K562 (cell line): ENCODE data around the gene NFKB2. TPM values are rescaled to one million over a fixed set of nuclear protein-coding genes. Genes with fewer than 3 reads are reported as not detected.
A peak's percentile ranks its signal among the peaks of the same experiment; 100 is the strongest.

Experiments used
- ATAC-seq: fragments of 200-7000 bp; cut with Tn5 transposase; 3 replicates; pipeline ENCODE4 v1.9.1; 2020; ENCODE audit warnings: moderate library complexity
- BruUV-seq: library from RNA; stranded (reverse); fragments of 400-500 nt; replicated peaks from 2 replicates; lab custom pipeline; 2021; lab: Mats Ljungman, UMichigan
- CTCF ChIA-PET: fragments of 300-600 bp; formaldehyde crosslinking; extraction: SDS; loops from one replicate; lab custom pipeline; 2021; ENCODE audit warnings: low intra/inter-chr PET ratio; lab: Yijun Ruan, JAX
- POLR2A ChIA-PET: fragments of 300-600, 350-650 bp; sonication (Branson Sonifier 250); formaldehyde crosslinking; extraction: SDS; loops from one replicate; lab custom pipeline; 2021; ENCODE audit warnings: antibody characterized with exemption, inconsistent platforms; lab: Yijun Ruan, JAX
- DNase-seq, 4 experiments: peaks; one replicate each; pipeline versions ENCODE4 v3.0.0 to v3.0.0-alpha.2; 2011 to 2018; ENCODE audit warnings: low spot score in 3 of 4, mixed read lengths in 3 of 4; ENCODE audit errors: extremely low read depth in 1 of 4
- FAIRE-seq: peaks from 2 replicates; lab custom pipeline; 2011; peaks lifted over from hg19 to GRCh38; lab: Jason Lieb, UNC
- H2AFZ ChIP-seq: 2 replicates; pipeline ENCODE4 v1.6.0; 2011; ENCODE audit warnings: low read depth, low read length, control low read depth, inconsistent platforms
- H3K27ac ChIP-seq: fragments of 200-600 bp; 3 replicates; pipeline ENCODE4 v1.8.0; 2011; ENCODE audit warnings: low read depth, mild to moderate bottlenecking, control low read depth, inconsistent platforms, low read length, moderate library complexity, mixed read lengths; ENCODE audit errors: extremely low read depth
- H3K27me3 ChIP-seq, 2 experiments: fragments of 300-600 bp in 1 of 2; 2 replicates in 1 of 2; 3 replicates in 1 of 2; pipeline versions ENCODE4 v1.6.0 to v1.8.0; 2011; ENCODE audit warnings: inconsistent platforms in 2 of 2, low read length in 2 of 2, mild to moderate bottlenecking in 1 of 2, mixed read lengths in 1 of 2, moderate library complexity in 1 of 2; ENCODE audit not compliant: control insufficient read depth in 2 of 2, insufficient read depth in 2 of 2
- H3K36me3 ChIP-seq: fragments of 300-600 bp; 3 replicates; pipeline ENCODE4 v1.8.0; 2011; ENCODE audit warnings: mild to moderate bottlenecking, low read length, inconsistent platforms; ENCODE audit not compliant: control insufficient read depth, insufficient read depth
- H3K4me1 ChIP-seq, 2 experiments: fragments of 200-600 bp in 1 of 2; replicated peaks in 1 of 2; 2 replicates in 1 of 2; 3 replicates in 1 of 2; pipeline versions ENCODE4 v1.5.1 to v1.8.0; 2011; ENCODE audit warnings: inconsistent platforms in 2 of 2, low read length in 2 of 2, mild to moderate bottlenecking in 1 of 2, mixed read lengths in 1 of 2, moderate library complexity in 1 of 2; ENCODE audit not compliant: control insufficient read depth in 2 of 2, insufficient read depth in 2 of 2
- H3K4me2 ChIP-seq: 2 replicates; pipeline ENCODE4 v1.6.1; 2011; ENCODE audit warnings: low read length, control low read depth, inconsistent platforms, mixed read lengths; ENCODE audit not compliant: insufficient read depth
- H3K4me3 ChIP-seq: fragments of 200-600 bp; sonication (generic), shearing (Covaris generic); 2 replicates; pipeline ENCODE4 v1.5.1; 2016; ENCODE audit warnings: control low read depth, inconsistent platforms
- H3K79me2 ChIP-seq: fragments of 200-600 bp; 3 replicates; pipeline ENCODE4 v1.8.0; 2011; ENCODE audit warnings: low read length, inconsistent platforms; ENCODE audit not compliant: control insufficient read depth, insufficient read depth
- H3K9ac ChIP-seq, 2 experiments: 2 replicates each; pipeline versions ENCODE4 v1.6.0 to v1.6.1; 2011; ENCODE audit warnings: low read depth in 2 of 2, low read length in 2 of 2, control low read depth in 1 of 2, inconsistent platforms in 1 of 2, mild to moderate bottlenecking in 1 of 2, mixed read lengths in 1 of 2; ENCODE audit not compliant: insufficient read depth in 1 of 2
- H3K9me1 ChIP-seq: one replicate; pipeline ENCODE4 v1.6.0; 2011; ENCODE audit warnings: inconsistent platforms, mild to moderate bottlenecking, low read length, moderate library complexity; ENCODE audit not compliant: control insufficient read depth, insufficient read depth
- H3K9me3 ChIP-seq: replicated peaks from 2 replicates; pipeline ENCODE4 v1.5.1; 2011; ENCODE audit warnings: low read depth, low read length, inconsistent platforms; ENCODE audit not compliant: control insufficient read depth, insufficient read depth
- H4K20me1 ChIP-seq: replicated peaks from 2 replicates; pipeline ENCODE4 v1.6.1; 2011; ENCODE audit warnings: low read length, inconsistent platforms, mixed read lengths; ENCODE audit not compliant: control insufficient read depth, insufficient read depth
- ARID2 ChIP-seq: fragments of 450-650 bp; IDR thresholded peaks from 2 replicates; pipeline ENCODE4 v1.6.1; 2017; ENCODE audit warnings: antibody characterized with exemption, mild to moderate bottlenecking
- ETV6 ChIP-seq, 3 experiments: fragments of 150-350 bp in 1 of 3; sonication (generic) in 1 of 3; formaldehyde crosslinking in 1 of 3; IDR thresholded peaks; 2 replicates each; pipeline versions ENCODE4 v1.6.1 to v1.8.0; 2014 to 2022; ENCODE audit warnings: borderline replicate concordance in 2 of 3, low read depth in 2 of 3, antibody characterized with exemption in 1 of 3, low read length in 1 of 3, mild to moderate bottlenecking in 1 of 3, missing genetic modification reagents in 1 of 3
- EWSR1 ChIP-seq: fragments of 450-650 bp; IDR thresholded peaks from 2 replicates; pipeline ENCODE4 v1.6.1; 2018; ENCODE audit warnings: borderline replicate concordance, mild to moderate bottlenecking, low read depth, moderate library complexity; ENCODE audit not compliant: partially characterized antibody
- GATAD2A ChIP-seq: fragments of 450-650 bp; IDR thresholded peaks from 2 replicates; pipeline ENCODE4 v1.6.1; 2017
- MAZ ChIP-seq, 2 experiments: fragments of 450-650 bp in 1 of 2; sonication (generic) in 1 of 2; formaldehyde crosslinking; IDR thresholded peaks in 1 of 2; conservative IDR thresholded peaks in 1 of 2; 2 replicates each; pipeline versions ENCODE4 v1.4.0 to v1.5.0; 2020; ENCODE audit warnings: mild to moderate bottlenecking in 1 of 2, missing genetic modification reagents in 1 of 2
- NFYB ChIP-seq: IDR thresholded peaks from 2 replicates; pipeline ENCODE4 v1.6.1; 2011; ENCODE audit warnings: mild to moderate bottlenecking, moderate library complexity; ENCODE audit not compliant: insufficient read length; ENCODE audit errors: extremely low read depth
- OTX1 ChIP-seq: fragments of 450-650 bp; formaldehyde crosslinking; IDR thresholded peaks from 2 replicates; pipeline ENCODE4 v1.4.0; 2022; ENCODE audit warnings: mild to moderate bottlenecking
- PHTF2 ChIP-seq: fragments of 250-450 bp; sonication (Bioruptor Pico); IDR thresholded peaks from 2 replicates; pipeline ENCODE4 v1.5.0; 2021; ENCODE audit warnings: mild to moderate bottlenecking
- SP1 ChIP-seq: sonication (generic); formaldehyde crosslinking; IDR thresholded peaks from 2 replicates; pipeline ENCODE4 v1.8.1; 2022; ENCODE audit warnings: mild to moderate bottlenecking, missing genetic modification reagents
- ZNF184 ChIP-seq: sonication (generic); formaldehyde crosslinking; IDR thresholded peaks from 2 replicates; pipeline ENCODE4 v1.5.0; 2020; ENCODE audit warnings: missing genetic modification reagents
- ZNF584 ChIP-seq: fragments of 200-800 bp; sonication (Bioruptor generic); IDR thresholded peaks from 2 replicates; pipeline ENCODE4 v1.6.1; 2016; ENCODE audit warnings: low read depth, mild to moderate bottlenecking, missing genetic modification characterization, missing compliant biosample characterization
- WGBS: fragments of 100-300 bp; shearing (Covaris generic); methylation state at CpG from one replicate; pipeline ENCODE4 v1.1.6; 2016; ENCODE audit warnings: low coverage, mixed read lengths; ENCODE audit not compliant: insufficient coverage; ENCODE audit errors: missing lambda C conversion rate; 5-methylcytosine and 5-hydroxymethylcytosine counted together
- in situ Hi-C: fragments of 300-500 bp; cut with MboI; formaldehyde crosslinking; loops from 4 replicates; pipeline ENCODE4 v1.15.0; 2018; ENCODE audit warnings: inconsistent platforms, mixed read lengths
- intact Hi-C: fragments of 100-400 bp; cut with micrococcal nuclease; formaldehyde crosslinking; loops from 2 replicates; pipeline ENCODE4 v1.14.2; 2022
- polyA plus RNA-seq, 8 experiments: library from polyadenylated mRNA; depleted of rRNA in 4 of 8; stranded (reverse) in 5 of 8; unstranded in 3 of 8; fragments of >200 nt; fragmentation: Nextera tagmentation in 2 of 8; fragmentation: Illumina TruSeq in 1 of 8; extraction: Ambion mirVana in 2 of 8; extraction: Trizol in 1 of 8; gene quantifications; 2 replicates each; pipeline versions ENCODE4 v1.2.1 to v1.2.3, GENCODE V29; 2011 to 2014; ENCODE audit warnings: inconsistent platforms in 1 of 8, missing spikeins in 1 of 8
- total RNA-seq, 7 experiments: library from RNA; depleted of rRNA in 6 of 7; stranded (reverse); fragments of >200 nt in 6 of 7; fragmentation: Illumina TruSeq in 2 of 7; extraction: Trizol in 2 of 7; gene quantifications; 2 replicates each; pipeline versions ENCODE4 v1.2.1 to v1.2.3, GENCODE V29; 2011 to 2021; ENCODE audit warnings: low replicate concordance in 1 of 7
- TF ChIP-seq, protein P1 (sequence below): sonication (generic); formaldehyde crosslinking; IDR thresholded peaks from 2 replicates; pipeline ENCODE4 v1.8.0; 2022; ENCODE audit warnings: mild to moderate bottlenecking, missing genetic modification reagents
- TF ChIP-seq, protein P2 (sequence below): fragments of 450-650 bp; IDR thresholded peaks from 2 replicates; pipeline ENCODE4 v1.6.1; 2016; ENCODE audit warnings: missing biosample characterization, missing genetic modification characterization
- TF ChIP-seq, protein P3 (sequence below): fragments of 250-450 bp; sonication (Bioruptor Pico); IDR thresholded peaks from 2 replicates; pipeline ENCODE4 v1.9.0; 2021; ENCODE audit warnings: mild to moderate bottlenecking, inconsistent platforms
- TF ChIP-seq, protein P4 (sequence below): fragments of 450-650 bp; IDR thresholded peaks from 2 replicates; pipeline ENCODE4 v1.6.1; 2016; ENCODE audit warnings: borderline replicate concordance

The NFKB2 gene
- total and polyA plus RNA-seq, 9 of the 15 experiments (the other 6 are each of a cell fraction or from before 2014, with no cell fraction given), result 0.07 to 20.3 (median 7.9) TPM

DNA sequence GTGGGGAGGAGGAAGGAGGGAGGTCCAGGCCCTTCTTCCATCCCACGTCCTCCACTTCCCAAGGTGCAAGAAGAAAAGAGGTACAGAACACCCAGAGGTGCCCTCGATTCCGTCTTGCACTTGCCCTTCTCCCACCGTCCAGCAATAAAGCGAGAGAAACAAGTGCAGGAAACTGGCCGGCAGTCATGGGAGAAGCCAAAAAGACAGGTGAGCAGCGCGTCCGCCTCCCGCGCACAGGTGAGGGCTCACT, 54.5 kb downstream of the NFKB2 start:
- Histone ChIP-seq H3K27me3 (no peaks in the 10 kb centered on the region), H3K9ac (peak overlapping the region; percentile 90 to 94), H3K9me3 (no peaks in the 10 kb centered on the region), H3K27ac (peak overlapping the region; percentile 95), H3K36me3 (peaks cover 28% of the 10 kb centered on the region; the same call in 2 of the 3 replicates), H2AFZ (peak overlapping the region; percentile 52), H3K4me1 (peaks cover 24 to 38% of the 10 kb centered on the region in 2 experiments), H3K79me2 (peaks cover 43% of the 10 kb centered on the region), H3K9me1 (no peaks in the 10 kb centered on the region), H4K20me1 (no peaks in the 10 kb centered on the region), H3K4me2 (peak overlapping the region; percentile 94), H3K4me3 (peak overlapping the region; percentile 80)
- intact Hi-C loops (no loop called here), in situ Hi-C loops (no loop called here)
- FAIRE-seq (no peak), DNase-seq (no peak), ATAC-seq (no peak)
- ChIA-PET CTCF (no interaction called here), POLR2A (interaction anchor here (0.6 to 3.3 kb wide), 9 partner anchors 8 to 219 kb away, joined by 3 to 24 read pairs (median 9); partner anchors contain the start of genes CUEDC2 and FBXL15)
- WGBS, result 0% methylated on average over 9 of the region's 11 CpGs
- TSS peak; percentile 35 for BruUV-seq
- TF ChIP-seq, protein P1, sequence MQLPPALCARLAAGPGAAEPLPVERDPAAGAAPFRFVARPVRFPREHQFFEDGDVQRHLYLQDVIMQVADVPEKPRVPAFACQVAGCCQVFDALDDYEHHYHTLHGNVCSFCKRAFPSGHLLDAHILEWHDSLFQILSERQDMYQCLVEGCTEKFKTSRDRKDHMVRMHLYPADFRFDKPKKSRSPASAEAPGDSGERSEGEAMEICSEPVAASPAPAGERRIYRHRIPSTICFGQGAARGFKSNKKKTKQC (CRISPR knock-in tag), result 0 out of 2 replicates have a peak, but pooled peaks have one; percentile 64
- TF ChIP-seq SP1 (CRISPR knock-in tag) (no peak), PHTF2 (CRISPR knock-in tag) (no peak), ZNF584 (CRISPR knock-in tag) (no peak), OTX1 (CRISPR knock-in tag) (no peak), GATAD2A (no peak), NFYB (no peak), EWSR1 (no peak), ZNF184 (CRISPR knock-in tag) (no peak), ETV6 (IDR thresholded peaks at IDR 0.05; ENCODE audit: borderline replicate concordance in 1 of 2, low read depth in 2 of 2, low read length in 1 of 2) (no peak), ETV6 (CRISPR knock-in tag; IDR thresholded peaks at IDR 0.05; ENCODE audit: borderline replicate concordance) (no peak), ARID2 (no peak), MAZ (CRISPR knock-in tag; conservative IDR thresholded peaks at IDR 0.05 in 1 of 2, IDR thresholded peaks at IDR 0.05 in 1 of 2) (no peak)
- TF ChIP-seq, protein P2, sequence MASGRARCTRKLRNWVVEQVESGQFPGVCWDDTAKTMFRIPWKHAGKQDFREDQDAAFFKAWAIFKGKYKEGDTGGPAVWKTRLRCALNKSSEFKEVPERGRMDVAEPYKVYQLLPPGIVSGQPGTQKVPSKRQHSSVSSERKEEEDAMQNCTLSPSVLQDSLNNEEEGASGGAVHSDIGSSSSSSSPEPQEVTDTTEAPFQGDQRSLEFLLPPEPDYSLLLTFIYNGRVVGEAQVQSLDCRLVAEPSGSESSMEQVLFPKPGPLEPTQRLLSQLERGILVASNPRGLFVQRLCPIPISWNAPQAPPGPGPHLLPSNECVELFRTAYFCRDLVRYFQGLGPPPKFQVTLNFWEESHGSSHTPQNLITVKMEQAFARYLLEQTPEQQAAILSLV (tag), result no peak
- TF ChIP-seq, protein P3, sequence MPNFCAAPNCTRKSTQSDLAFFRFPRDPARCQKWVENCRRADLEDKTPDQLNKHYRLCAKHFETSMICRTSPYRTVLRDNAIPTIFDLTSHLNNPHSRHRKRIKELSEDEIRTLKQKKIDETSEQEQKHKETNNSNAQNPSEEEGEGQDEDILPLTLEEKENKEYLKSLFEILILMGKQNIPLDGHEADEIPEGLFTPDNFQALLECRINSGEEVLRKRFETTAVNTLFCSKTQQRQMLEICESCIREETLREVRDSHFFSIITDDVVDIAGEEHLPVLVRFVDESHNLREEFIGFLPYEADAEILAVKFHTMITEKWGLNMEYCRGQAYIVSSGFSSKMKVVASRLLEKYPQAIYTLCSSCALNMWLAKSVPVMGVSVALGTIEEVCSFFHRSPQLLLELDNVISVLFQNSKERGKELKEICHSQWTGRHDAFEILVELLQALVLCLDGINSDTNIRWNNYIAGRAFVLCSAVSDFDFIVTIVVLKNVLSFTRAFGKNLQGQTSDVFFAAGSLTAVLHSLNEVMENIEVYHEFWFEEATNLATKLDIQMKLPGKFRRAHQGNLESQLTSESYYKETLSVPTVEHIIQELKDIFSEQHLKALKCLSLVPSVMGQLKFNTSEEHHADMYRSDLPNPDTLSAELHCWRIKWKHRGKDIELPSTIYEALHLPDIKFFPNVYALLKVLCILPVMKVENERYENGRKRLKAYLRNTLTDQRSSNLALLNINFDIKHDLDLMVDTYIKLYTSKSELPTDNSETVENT (CRISPR knock-in tag), result no peak
- TF ChIP-seq, protein P4, sequence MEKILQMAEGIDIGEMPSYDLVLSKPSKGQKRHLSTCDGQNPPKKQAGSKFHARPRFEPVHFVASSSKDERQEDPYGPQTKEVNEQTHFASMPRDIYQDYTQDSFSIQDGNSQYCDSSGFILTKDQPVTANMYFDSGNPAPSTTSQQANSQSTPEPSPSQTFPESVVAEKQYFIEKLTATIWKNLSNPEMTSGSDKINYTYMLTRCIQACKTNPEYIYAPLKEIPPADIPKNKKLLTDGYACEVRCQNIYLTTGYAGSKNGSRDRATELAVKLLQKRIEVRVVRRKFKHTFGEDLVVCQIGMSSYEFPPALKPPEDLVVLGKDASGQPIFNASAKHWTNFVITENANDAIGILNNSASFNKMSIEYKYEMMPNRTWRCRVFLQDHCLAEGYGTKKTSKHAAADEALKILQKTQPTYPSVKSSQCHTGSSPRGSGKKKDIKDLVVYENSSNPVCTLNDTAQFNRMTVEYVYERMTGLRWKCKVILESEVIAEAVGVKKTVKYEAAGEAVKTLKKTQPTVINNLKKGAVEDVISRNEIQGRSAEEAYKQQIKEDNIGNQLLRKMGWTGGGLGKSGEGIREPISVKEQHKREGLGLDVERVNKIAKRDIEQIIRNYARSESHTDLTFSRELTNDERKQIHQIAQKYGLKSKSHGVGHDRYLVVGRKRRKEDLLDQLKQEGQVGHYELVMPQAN, result 0 out of 2 replicates have a peak, but pooled peaks have one; percentile 26
